K562 (cell line): ENCODE data around the gene EPHA2. TPM values are rescaled to one million over a fixed set of nuclear protein-coding genes. Genes with fewer than 3 reads are reported as not detected.
A peak's percentile ranks its signal among the peaks of the same experiment; 100 is the strongest.

Source experiments
- HMG20B ChIP-seq: fragments of 250-450 bp; sonication (Bioruptor Pico); IDR thresholded peaks from 2 replicates; pipeline ENCODE4 v1.5.0; 2021; ENCODE audit warnings: mild to moderate bottlenecking
- MTA3 ChIP-seq: fragments of 450-650 bp; formaldehyde crosslinking; IDR thresholded peaks from 2 replicates; pipeline ENCODE4 v1.6.1; 2017; ENCODE audit warnings: mild to moderate bottlenecking, borderline replicate concordance
- RBM25 ChIP-seq: fragments of 200-400 bp; formaldehyde crosslinking; IDR thresholded peaks from 2 replicates; pipeline ENCODE4 v1.6.1; 2018; ENCODE audit warnings: low read length, low read depth, moderate library complexity; ENCODE audit not compliant: severe bottlenecking
- ZNF507 ChIP-seq: conservative IDR thresholded peaks from 2 replicates; pipeline ENCODE4 v1.6.1; 2017; ENCODE audit warnings: missing genetic modification characterization, missing compliant biosample characterization
- polyA plus RNA-seq, 8 experiments: library from polyadenylated mRNA; depleted of rRNA in 4 of 8; stranded (reverse) in 5 of 8; unstranded in 3 of 8; fragments of >200 nt; fragmentation: Nextera tagmentation in 2 of 8; fragmentation: Illumina TruSeq in 1 of 8; extraction: Ambion mirVana in 2 of 8; extraction: Trizol in 1 of 8; gene quantifications; 2 replicates each; pipeline versions ENCODE4 v1.2.1 to v1.2.3, GENCODE V29; 2011 to 2014; ENCODE audit warnings: inconsistent platforms in 1 of 8, missing spikeins in 1 of 8
- total RNA-seq, 7 experiments: library from RNA; depleted of rRNA in 6 of 7; stranded (reverse); fragments of >200 nt in 6 of 7; fragmentation: Illumina TruSeq in 2 of 7; extraction: Trizol in 2 of 7; gene quantifications; 2 replicates each; pipeline versions ENCODE4 v1.2.1 to v1.2.3, GENCODE V29; 2011 to 2021; ENCODE audit warnings: low replicate concordance in 1 of 7
- TF ChIP-seq, protein P1 (sequence below): fragments of 450-650 bp; IDR thresholded peaks from 2 replicates; pipeline ENCODE4 v1.7.0; 2016; ENCODE audit warnings: borderline replicate concordance
- TF ChIP-seq, protein P2 (sequence below): IDR thresholded peaks from 2 replicates; pipeline ENCODE4 v1.6.1; 2011; ENCODE audit warnings: borderline replicate concordance, low read depth, mild to moderate bottlenecking, moderate library complexity, low read length; ENCODE audit not compliant: insufficient read depth, poor library complexity, severe bottlenecking

EPHA2 gene
- total and polyA plus RNA-seq, 9 of the 15 experiments (the other 6 are each of a cell fraction or from before 2014, with no cell fraction given): 0.04 to 0.40 (median 0.07) TPM; not detected in 4

DNA sequence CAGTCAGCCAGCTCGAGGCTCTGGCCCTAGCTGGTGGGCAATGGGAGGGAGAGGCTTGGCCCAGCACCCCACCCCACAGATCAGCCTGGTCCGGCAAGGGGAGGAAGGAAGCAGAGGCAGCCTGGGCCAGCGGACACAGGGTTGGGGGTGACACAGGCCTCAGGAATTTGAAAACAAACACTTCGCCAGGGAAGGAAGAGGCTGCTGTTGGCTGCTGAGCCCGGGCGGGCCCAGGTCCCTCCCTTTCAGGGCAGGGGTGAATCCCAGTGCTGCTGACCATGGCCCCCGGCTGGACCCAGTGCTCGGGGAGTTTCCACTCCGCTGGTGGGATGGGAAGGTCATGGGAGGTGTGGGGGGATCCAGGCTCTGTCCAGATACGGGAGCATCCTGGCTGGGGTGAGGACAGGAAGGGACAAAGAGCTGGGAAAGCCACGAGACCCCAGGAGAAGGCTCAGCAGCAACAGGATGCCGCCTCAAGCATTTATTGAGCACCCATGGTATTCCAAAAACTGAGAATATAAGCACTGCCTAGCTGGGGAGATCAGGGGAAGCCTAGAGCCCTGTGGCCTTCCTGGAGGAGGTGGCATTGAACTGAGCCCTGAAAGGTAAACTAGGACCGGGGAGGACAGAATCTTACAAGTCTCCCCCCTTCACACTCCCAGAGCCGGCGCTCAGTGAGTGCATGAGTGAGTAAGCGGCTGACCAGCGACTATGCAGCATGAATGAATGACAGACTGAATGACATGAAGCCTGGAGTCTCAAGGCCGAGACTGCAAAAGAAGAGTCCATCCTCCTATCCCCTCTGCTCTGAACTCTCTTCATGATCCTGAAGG lies 26.2 kb upstream of the EPHA2 start (continued):
- TF ChIP-seq RBM25 (peak; percentile 64), HMG20B (CRISPR knock-in tag) (no peak), ZNF507 (tag) (no peak), MTA3 (no peak)
- TF ChIP-seq, protein P1, sequence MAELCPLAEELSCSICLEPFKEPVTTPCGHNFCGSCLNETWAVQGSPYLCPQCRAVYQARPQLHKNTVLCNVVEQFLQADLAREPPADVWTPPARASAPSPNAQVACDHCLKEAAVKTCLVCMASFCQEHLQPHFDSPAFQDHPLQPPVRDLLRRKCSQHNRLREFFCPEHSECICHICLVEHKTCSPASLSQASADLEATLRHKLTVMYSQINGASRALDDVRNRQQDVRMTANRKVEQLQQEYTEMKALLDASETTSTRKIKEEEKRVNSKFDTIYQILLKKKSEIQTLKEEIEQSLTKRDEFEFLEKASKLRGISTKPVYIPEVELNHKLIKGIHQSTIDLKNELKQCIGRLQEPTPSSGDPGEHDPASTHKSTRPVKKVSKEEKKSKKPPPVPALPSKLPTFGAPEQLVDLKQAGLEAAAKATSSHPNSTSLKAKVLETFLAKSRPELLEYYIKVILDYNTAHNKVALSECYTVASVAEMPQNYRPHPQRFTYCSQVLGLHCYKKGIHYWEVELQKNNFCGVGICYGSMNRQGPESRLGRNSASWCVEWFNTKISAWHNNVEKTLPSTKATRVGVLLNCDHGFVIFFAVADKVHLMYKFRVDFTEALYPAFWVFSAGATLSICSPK: no peak
- TF ChIP-seq, protein P2, sequence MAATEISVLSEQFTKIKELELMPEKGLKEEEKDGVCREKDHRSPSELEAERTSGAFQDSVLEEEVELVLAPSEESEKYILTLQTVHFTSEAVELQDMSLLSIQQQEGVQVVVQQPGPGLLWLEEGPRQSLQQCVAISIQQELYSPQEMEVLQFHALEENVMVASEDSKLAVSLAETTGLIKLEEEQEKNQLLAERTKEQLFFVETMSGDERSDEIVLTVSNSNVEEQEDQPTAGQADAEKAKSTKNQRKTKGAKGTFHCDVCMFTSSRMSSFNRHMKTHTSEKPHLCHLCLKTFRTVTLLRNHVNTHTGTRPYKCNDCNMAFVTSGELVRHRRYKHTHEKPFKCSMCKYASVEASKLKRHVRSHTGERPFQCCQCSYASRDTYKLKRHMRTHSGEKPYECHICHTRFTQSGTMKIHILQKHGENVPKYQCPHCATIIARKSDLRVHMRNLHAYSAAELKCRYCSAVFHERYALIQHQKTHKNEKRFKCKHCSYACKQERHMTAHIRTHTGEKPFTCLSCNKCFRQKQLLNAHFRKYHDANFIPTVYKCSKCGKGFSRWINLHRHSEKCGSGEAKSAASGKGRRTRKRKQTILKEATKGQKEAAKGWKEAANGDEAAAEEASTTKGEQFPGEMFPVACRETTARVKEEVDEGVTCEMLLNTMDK: no peak
